Ishikawa (cell line): ENCODE measurements around the gene SLC46A1.

Experiments used
- CEBPB ChIP-seq: IDR thresholded peaks from 2 replicates; pipeline ENCODE4 v1.6.1; 2012
- CREB1 ChIP-seq: IDR thresholded peaks from 2 replicates; pipeline ENCODE4 v1.6.1; 2012; ENCODE audit warnings: low read depth
- EGR1 ChIP-seq: IDR thresholded peaks from 2 replicates; pipeline ENCODE4 v1.6.1; 2012
- EP300 ChIP-seq: IDR thresholded peaks from 2 replicates; pipeline ENCODE4 v1.6.1; 2012; ENCODE audit warnings: borderline replicate concordance
- FOXM1 ChIP-seq: IDR thresholded peaks from 2 replicates; pipeline ENCODE4 v1.6.1; 2012; ENCODE audit warnings: low read depth, borderline replicate concordance
- NFIC ChIP-seq: IDR thresholded peaks from 2 replicates; pipeline ENCODE4 v1.6.1; 2012
- RAD21 ChIP-seq: IDR thresholded peaks from 2 replicates; pipeline ENCODE4 v1.6.1; 2012; ENCODE audit warnings: low read depth
- TAF1 ChIP-seq: IDR thresholded peaks from 2 replicates; pipeline ENCODE4 v1.6.1; 2012; ENCODE audit warnings: low read depth, mild to moderate bottlenecking
- TEAD4 ChIP-seq: IDR thresholded peaks from 2 replicates; pipeline ENCODE4 v1.6.1; 2012
- USF1 ChIP-seq: IDR thresholded peaks from 2 replicates; pipeline ENCODE4 v1.6.1; 2012
- YY1 ChIP-seq: IDR thresholded peaks from 2 replicates; pipeline ENCODE4 v1.6.1; 2012; ENCODE audit warnings: low read depth
- ZBTB7A ChIP-seq: IDR thresholded peaks from 2 replicates; pipeline ENCODE4 v1.6.1; 2012; ENCODE audit warnings: low read depth
- TF ChIP-seq, protein P1 (sequence below): IDR thresholded peaks from 2 replicates; pipeline ENCODE4 v1.6.1; 2012
- TF ChIP-seq, protein P2 (sequence below): IDR thresholded peaks from 2 replicates; pipeline ENCODE4 v1.6.1; 2012; ENCODE audit warnings: low read depth, mild to moderate bottlenecking

Gene SLC46A1

GRCh38 chr17:28404812-28405570, 1.0 kb downstream of the SLC46A1 start:
- TF ChIP-seq YY1 (no peak), EGR1 (no peak), TAF1 (no peak), ZBTB7A (no peak), NFIC (no peak), EP300 (no peak), FOXM1 (no peak)

- no peak for TF ChIP-seq NFIC
- TF ChIP-seq EGR1: no peak
- TF ChIP-seq, protein P1, sequence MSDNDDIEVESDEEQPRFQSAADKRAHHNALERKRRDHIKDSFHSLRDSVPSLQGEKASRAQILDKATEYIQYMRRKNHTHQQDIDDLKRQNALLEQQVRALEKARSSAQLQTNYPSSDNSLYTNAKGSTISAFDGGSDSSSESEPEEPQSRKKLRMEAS: no peak
- no peak for TF ChIP-seq USF1
- no peak for TF ChIP-seq YY1
- TF ChIP-seq, protein P2, sequence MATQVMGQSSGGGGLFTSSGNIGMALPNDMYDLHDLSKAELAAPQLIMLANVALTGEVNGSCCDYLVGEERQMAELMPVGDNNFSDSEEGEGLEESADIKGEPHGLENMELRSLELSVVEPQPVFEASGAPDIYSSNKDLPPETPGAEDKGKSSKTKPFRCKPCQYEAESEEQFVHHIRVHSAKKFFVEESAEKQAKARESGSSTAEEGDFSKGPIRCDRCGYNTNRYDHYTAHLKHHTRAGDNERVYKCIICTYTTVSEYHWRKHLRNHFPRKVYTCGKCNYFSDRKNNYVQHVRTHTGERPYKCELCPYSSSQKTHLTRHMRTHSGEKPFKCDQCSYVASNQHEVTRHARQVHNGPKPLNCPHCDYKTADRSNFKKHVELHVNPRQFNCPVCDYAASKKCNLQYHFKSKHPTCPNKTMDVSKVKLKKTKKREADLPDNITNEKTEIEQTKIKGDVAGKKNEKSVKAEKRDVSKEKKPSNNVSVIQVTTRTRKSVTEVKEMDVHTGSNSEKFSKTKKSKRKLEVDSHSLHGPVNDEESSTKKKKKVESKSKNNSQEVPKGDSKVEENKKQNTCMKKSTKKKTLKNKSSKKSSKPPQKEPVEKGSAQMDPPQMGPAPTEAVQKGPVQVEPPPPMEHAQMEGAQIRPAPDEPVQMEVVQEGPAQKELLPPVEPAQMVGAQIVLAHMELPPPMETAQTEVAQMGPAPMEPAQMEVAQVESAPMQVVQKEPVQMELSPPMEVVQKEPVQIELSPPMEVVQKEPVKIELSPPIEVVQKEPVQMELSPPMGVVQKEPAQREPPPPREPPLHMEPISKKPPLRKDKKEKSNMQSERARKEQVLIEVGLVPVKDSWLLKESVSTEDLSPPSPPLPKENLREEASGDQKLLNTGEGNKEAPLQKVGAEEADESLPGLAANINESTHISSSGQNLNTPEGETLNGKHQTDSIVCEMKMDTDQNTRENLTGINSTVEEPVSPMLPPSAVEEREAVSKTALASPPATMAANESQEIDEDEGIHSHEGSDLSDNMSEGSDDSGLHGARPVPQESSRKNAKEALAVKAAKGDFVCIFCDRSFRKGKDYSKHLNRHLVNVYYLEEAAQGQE: no peak
These were observed 1.6 kb downstream of the SLC46A1 start for GRCh38 chr17:28404461-28404811.

- TF ChIP-seq, protein P1: no peak
- TF ChIP-seq TAF1 (no peak), ZBTB7A (no peak), USF1 (no peak), CEBPB (no peak)
These were observed 2.0 kb downstream of the SLC46A1 start for GRCh38 chr17:28404007-28404406.

- TF ChIP-seq USF1 (no peak), TEAD4 (no peak), CREB1 (no peak), FOXM1 (no peak), TAF1 (no peak), ZBTB7A (no peak), YY1 (no peak), CEBPB (no peak), EP300 (no peak)
- TF ChIP-seq, protein P1: no peak
These were observed 3.2 kb downstream of the SLC46A1 start for GRCh38 chr17:28402844-28403243.

DNA sequence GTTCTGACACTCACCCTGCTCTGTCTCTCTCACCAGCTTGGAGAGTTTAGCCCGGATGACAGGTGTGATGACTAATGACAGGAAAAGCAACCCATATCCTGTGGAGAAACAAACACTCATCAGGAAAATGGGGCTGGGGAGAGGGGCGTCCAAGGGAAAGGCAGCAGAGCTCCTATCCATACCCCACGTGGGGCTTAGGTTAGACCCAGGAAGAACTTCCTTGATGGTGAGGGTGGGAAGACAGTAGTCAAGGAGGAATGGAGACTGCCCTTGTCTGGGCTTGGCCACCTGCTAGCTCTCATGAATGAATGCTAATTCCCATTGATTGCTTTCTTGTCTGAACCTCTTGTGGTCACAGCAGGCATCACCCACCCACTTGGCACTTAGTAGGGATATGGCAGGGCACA, 3.8 kb downstream of the SLC46A1 start:
- TF ChIP-seq ZBTB7A (no peak), NFIC (no peak), RAD21 (no peak)

DNA sequence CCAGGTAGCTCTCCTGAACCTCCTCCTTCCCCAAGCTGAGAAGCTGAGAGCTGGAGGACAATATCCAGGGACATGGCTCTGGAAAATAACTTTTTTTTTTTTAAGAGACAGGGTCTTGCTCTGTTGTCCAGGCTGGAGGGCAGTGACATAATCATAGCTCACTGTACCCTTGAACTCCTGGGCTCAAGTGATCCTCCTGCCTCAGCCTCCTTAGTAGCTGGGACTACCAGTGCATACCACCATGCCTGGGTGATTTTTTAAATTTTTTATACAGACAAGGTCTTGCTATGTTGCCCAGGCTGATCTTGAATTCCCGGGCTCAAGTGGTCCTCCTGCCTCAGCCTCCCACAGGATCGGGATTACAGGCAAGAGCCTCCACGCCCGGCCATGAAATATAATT, 6.2 kb downstream of the SLC46A1 start:
- TF ChIP-seq TEAD4: no peak
- no peak for TF ChIP-seq YY1
- TF ChIP-seq CREB1: no peak
- TF ChIP-seq FOXM1: no peak
- TF ChIP-seq, protein P2: no peak
